CD14-positive monocyte (primary cell): ENCODE measurements around the gene NRG3. TPM values are rescaled to one million over a fixed set of nuclear protein-coding genes. Genes with fewer than 3 reads are reported as not detected.

Experiments used
- DNase-seq, 3 donors: peaks; one replicate each; pipeline ENCODE4 v3.0.0-alpha.2; 2011 to 2022
- H2AFZ ChIP-seq: 2 replicates; pipeline ENCODE4 v1.6.0; 2012; ENCODE audit warnings: mild to moderate bottlenecking, low read depth, low read length, inconsistent platforms; ENCODE audit not compliant: insufficient read depth, poor library complexity, severe bottlenecking
- H3K27ac ChIP-seq, 2 donors: 1 replicate in 1 of 2; 2 replicates in 1 of 2; pipeline ENCODE4 v1.5.1; 2012 to 2013; ENCODE audit warnings: low read length in 2 of 2, control low read depth in 1 of 2, inconsistent platforms in 1 of 2, low read depth in 1 of 2, mild to moderate bottlenecking in 1 of 2
- H3K27me3 ChIP-seq, 2 donors: one replicate each; pipeline versions ENCODE4 v1.6.0 to v1.6.1; 2011 to 2013; ENCODE audit warnings: low read length in 2 of 2; ENCODE audit not compliant: control insufficient read depth in 2 of 2, insufficient read depth in 2 of 2
- H3K36me3 ChIP-seq, 2 donors: replicated peaks in 1 of 2; 1 replicate in 1 of 2; 2 replicates in 1 of 2; pipeline versions ENCODE4 v1.5.1 to v1.6.1; 2012 to 2013; ENCODE audit warnings: low read length in 2 of 2, control low read depth in 1 of 2, inconsistent platforms in 1 of 2, mild to moderate bottlenecking in 1 of 2; ENCODE audit not compliant: insufficient read depth in 2 of 2, control insufficient read depth in 1 of 2
- H3K4me1 ChIP-seq, 2 donors: 1 replicate in 1 of 2; 2 replicates in 1 of 2; pipeline versions ENCODE4 v1.5.1 to v1.6.1; 2012 to 2013; ENCODE audit warnings: low read length in 2 of 2, control low read depth in 1 of 2, inconsistent platforms in 1 of 2, mild to moderate bottlenecking in 1 of 2, moderate library complexity in 1 of 2; ENCODE audit not compliant: insufficient read depth in 2 of 2, control insufficient read depth in 1 of 2
- H3K4me2 ChIP-seq: replicated peaks from 2 replicates; pipeline ENCODE3; 2012; ENCODE audit warnings: low read length, moderate library complexity, mild to moderate bottlenecking; ENCODE audit not compliant: poor library complexity, severe bottlenecking; ENCODE audit errors: extremely low read depth
- H3K4me3 ChIP-seq, 3 experiments: fragments of 200-600 bp in 1 of 3; sonication (generic) in 1 of 3; replicated peaks in 1 of 3; 1 replicate in 2 of 3; 2 replicates in 1 of 3; pipeline ENCODE4 v1.5.1; 2011 to 2013; ENCODE audit warnings: low read length in 3 of 3, mild to moderate bottlenecking in 3 of 3, control low read depth in 2 of 3, low read depth in 2 of 3, inconsistent platforms in 1 of 3, moderate library complexity in 1 of 3
- H3K79me2 ChIP-seq: 2 replicates; pipeline ENCODE4 v1.6.0; 2012; ENCODE audit warnings: mild to moderate bottlenecking, control low read depth, inconsistent platforms, low read length, moderate library complexity; ENCODE audit not compliant: insufficient read depth
- H3K9ac ChIP-seq: 2 replicates; pipeline ENCODE4 v1.6.0; 2017; ENCODE audit warnings: low read length, mild to moderate bottlenecking; ENCODE audit not compliant: insufficient read depth, poor library complexity, severe bottlenecking
- H3K9me3 ChIP-seq, 2 donors: replicated peaks in 1 of 2; 1 replicate in 1 of 2; 2 replicates in 1 of 2; pipeline versions ENCODE4 v1.5.1 to v1.6.1; 2012 to 2013; ENCODE audit warnings: low read length in 2 of 2, control low read depth in 1 of 2; ENCODE audit not compliant: control insufficient read depth in 1 of 2, insufficient read depth in 1 of 2
- H4K20me1 ChIP-seq: 2 replicates; pipeline ENCODE4 v1.6.0; 2012; ENCODE audit warnings: mild to moderate bottlenecking, low read length, control low read depth, moderate library complexity; ENCODE audit not compliant: insufficient read depth
- H3K27ac Mint-ChIP-seq, 7 donors: one replicate each; pipeline ENCODE4 v1.8.0; 2020; ENCODE audit warnings: mild to moderate bottlenecking in 7 of 7, mixed read lengths in 7 of 7, moderate library complexity in 6 of 7, inconsistent platforms in 2 of 7
- H3K27me3 Mint-ChIP-seq, 3 donors: one replicate each; pipeline ENCODE4 v1.8.0; 2021 to 2022; ENCODE audit warnings: low read depth in 3 of 3, mild to moderate bottlenecking in 3 of 3, mixed read lengths in 3 of 3, moderate library complexity in 3 of 3, inconsistent platforms in 1 of 3
- H3K36me3 Mint-ChIP-seq, 2 donors: one replicate each; pipeline ENCODE4 v1.8.0; 2020; ENCODE audit warnings: mixed read lengths in 2 of 2, inconsistent platforms in 1 of 2, mild to moderate bottlenecking in 1 of 2
- H3K4me1 Mint-ChIP-seq: one replicate; pipeline ENCODE4 v1.8.0; 2020; ENCODE audit warnings: mild to moderate bottlenecking, mixed read lengths
- H3K4me3 Mint-ChIP-seq, 2 donors: one replicate each; pipeline ENCODE4 v1.8.0; 2020; ENCODE audit warnings: mild to moderate bottlenecking in 2 of 2, mixed read lengths in 2 of 2, moderate library complexity in 1 of 2
- H3K9me3 Mint-ChIP-seq, 7 donors: one replicate each; pipeline ENCODE4 v1.8.0; 2020 to 2022; ENCODE audit warnings: mixed read lengths in 7 of 7, mild to moderate bottlenecking in 6 of 7, moderate library complexity in 6 of 7, inconsistent platforms in 2 of 7
- CTCF ChIP-seq: fragments of 200-600 bp; IDR thresholded peaks from one replicate; pipeline ENCODE4 v1.8.0; 2022; ENCODE audit warnings: antibody characterized with exemption, mild to moderate bottlenecking
- WGBS: methylation state at CpG from one replicate; pipeline ENCODE4 v1.1.5; 2013; ENCODE audit warnings: missing lambda C conversion rate; ENCODE audit not compliant: insufficient coverage; 5-methylcytosine and 5-hydroxymethylcytosine counted together
- intact Hi-C, 2 donors: fragments of 100-400 bp; cut with micrococcal nuclease; formaldehyde crosslinking; loops; one replicate each; pipeline versions ENCODE4 v1.15.0 to v1.15.1; 2023
- polyA plus RNA-seq, 3 donors: library from polyadenylated mRNA; depleted of rRNA in 1 of 3; unstranded in 2 of 3; stranded (reverse) in 1 of 3; fragments of 300-500 nt in 2 of 3; fragments of >200 nt in 1 of 3; fragmentation: Illumina TruSeq in 2 of 3; gene quantifications; 1 replicate in 2 of 3; 2 replicates in 1 of 3; pipeline ENCODE4 v1.2.3, GENCODE V29; 2012 to 2021

NRG3 gene
- polyA plus RNA-seq, 3 donors = not detected

GRCh38 chr10:81843042-81843441 lies 32.0 kb upstream of the NRG3 start:
- DNase-seq = no peak
- Histone ChIP-seq H3K4me3 (no peak overlapping the region), H3K27me3 (no peaks in the 10 kb centered on the region), H3K9me3 (no peaks in the 10 kb centered on the region), H3K36me3 (no peaks in the 10 kb centered on the region), H2AFZ (no peak overlapping the region), H3K4me2 (no peak overlapping the region), H3K79me2 (no peaks in the 10 kb centered on the region), H3K4me1 (no peaks in the 10 kb centered on the region), H3K9ac (no peak overlapping the region), H4K20me1 (no peaks in the 10 kb centered on the region), H3K27ac (no peak overlapping the region)
- Mint-ChIP-seq H3K27me3 (no peaks in the 10 kb centered on the region), H3K27ac (no peak overlapping the region), H3K9me3 (no peaks in the 10 kb centered on the region), H3K36me3 (no peaks in the 10 kb centered on the region), H3K4me1 (no peaks in the 10 kb centered on the region), H3K4me3 (no peak overlapping the region)
- intact Hi-C loops = no loop called here
- no CpG with 5 or more reads among the region's 2 CpGs for whole genome bisulfite sequencing
- TF ChIP-seq CTCF = no peak

GRCh38 chr10:81847675-81848074 lies 27.3 kb upstream of the NRG3 start:
- H3K79me2 ChIP-seq = no peaks in the 10 kb centered on the region
- H3K36me3 ChIP-seq = no peaks in the 10 kb centered on the region
- no peaks in the 10 kb centered on the region for H3K36me3 Mint-ChIP-seq
- H3K4me3 Mint-ChIP-seq = no peak overlapping the region
- no peak overlapping the region for H3K27ac ChIP-seq
- H3K27me3 Mint-ChIP-seq = peaks cover 0 to 2% (median 0%) of the 10 kb centered on the region in 3 donors
- H3K4me1 ChIP-seq = no peaks in the 10 kb centered on the region
- H3K9ac ChIP-seq = no peak overlapping the region
- no peaks in the 10 kb centered on the region for H3K4me1 Mint-ChIP-seq
- no peaks in the 10 kb centered on the region for H4K20me1 ChIP-seq
- no CpG with 5 or more reads among the region's 2 CpGs for WGBS
- no peak overlapping the region for H3K4me3 ChIP-seq
- H2AFZ ChIP-seq = no peak overlapping the region
- H3K27me3 ChIP-seq = no peaks in the 10 kb centered on the region
- H3K9me3 ChIP-seq = no peaks in the 10 kb centered on the region
- no peak for DNase-seq
- no peaks in the 10 kb centered on the region for H3K9me3 Mint-ChIP-seq
- no peak overlapping the region for H3K27ac Mint-ChIP-seq
- intact Hi-C loops = no loop called here
- no peak overlapping the region for H3K4me2 ChIP-seq
- no peak for TF ChIP-seq CTCF
